ENCODE measurements around the gene COL5A3. TPM values are rescaled to one million over a fixed set of nuclear protein-coding genes. Genes with fewer than 3 reads are reported as not detected.
A peak's percentile ranks its signal among the peaks of the same experiment; 100 is the strongest.

Gene COL5A3
- total RNA-seq, 2 donors from 2014 or later: 0.12 to 0.87 TPM

DNA sequence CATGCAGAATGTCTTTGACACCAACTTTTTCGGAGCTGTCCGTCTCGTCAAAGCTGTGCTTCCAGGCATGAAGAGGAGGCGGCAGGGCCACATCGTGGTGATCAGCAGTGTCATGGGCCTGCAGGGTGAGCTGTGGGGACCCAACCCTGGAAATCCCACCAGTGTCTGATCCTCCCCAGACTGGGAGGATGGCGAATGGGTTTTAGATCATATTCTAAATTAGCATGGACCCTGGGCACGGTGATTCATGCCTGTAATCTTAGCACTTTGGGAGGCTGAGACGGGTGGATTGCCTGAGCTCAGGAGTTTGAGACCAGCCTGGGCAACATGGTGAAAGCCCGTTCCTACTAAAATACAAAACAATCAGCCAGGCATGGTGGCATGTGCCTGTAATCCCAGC lies 8.5 kb upstream of the COL5A3 start:
- ATAC-seq: no peak
- Mint-ChIP-seq H3K9me3 (no peaks in the 10 kb centered on the region), H3K36me3 (no peaks in the 10 kb centered on the region), H3K27ac (no peak overlapping the region)
- DNase-seq (ENCODE audit: low spot score in 2 of 2): no peak

DNA sequence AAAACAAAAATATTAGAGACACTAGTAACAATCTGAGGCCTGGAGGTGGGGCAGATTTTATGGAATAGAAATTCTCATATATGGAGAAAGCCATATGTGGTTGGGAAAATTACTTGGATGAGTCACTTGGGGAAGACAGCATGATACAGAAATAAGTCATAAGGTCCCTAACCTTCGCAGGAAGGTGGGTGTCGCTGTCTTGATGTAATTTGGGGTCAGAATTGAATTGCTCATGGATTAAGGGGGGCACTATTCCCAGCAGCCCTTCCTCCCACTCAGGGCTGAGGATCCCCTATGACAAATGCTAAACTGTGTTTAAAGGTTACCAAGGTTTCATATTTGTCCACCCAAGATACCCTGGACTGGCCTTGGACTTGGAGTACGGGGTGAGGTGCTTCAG lies 8.0 kb upstream of the COL5A3 start:
- ATAC-seq (no peak), DNase-seq (ENCODE audit: low spot score in 2 of 2) (no peak)
- no peak overlapping the region for H3K27ac Mint-ChIP-seq

DNA sequence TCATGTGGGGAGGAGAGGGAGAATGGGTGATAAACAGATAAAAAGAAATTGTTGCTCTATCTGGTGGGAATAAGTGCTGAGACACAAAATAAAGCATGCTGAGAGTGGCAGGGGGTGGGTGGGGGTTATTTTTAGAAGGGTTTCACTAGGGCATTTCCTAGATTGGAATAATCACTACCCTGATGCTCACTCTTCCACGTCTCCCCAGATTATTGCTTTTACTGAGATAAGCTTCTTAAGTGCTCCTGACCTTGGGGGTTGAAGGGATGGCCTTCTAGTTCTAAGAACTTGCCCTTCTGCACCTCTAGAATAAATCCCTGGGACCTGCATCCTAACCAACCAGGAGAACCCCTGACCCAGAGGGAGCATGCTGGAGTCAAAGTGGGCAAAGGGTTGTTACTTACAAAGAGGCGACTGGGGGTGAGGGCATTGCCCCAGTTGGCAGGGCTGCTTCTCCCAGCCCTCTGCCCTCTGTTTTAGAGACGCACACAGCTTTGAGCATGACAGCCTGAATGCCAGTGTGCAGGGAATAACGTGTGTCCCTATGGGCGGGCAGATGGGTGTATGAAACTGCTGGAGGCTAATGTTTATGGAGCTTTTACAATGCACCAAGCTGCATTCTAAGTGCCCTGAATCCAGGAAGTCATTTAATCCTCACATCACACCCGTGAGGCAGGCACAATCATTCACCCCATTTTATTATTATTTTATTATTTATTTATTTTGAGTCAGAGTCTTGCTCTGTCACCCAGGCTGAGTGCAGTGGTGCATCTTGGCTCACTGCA lies 3.7 kb upstream of the COL5A3 start:
- DNase-seq (ENCODE audit: low spot score in 2 of 2) (no peak), ATAC-seq (no peak)
- H3K9me3 Mint-ChIP-seq: no peaks in the 10 kb centered on the region
- no peak overlapping the region for H3K27ac Mint-ChIP-seq
- H3K36me3 Mint-ChIP-seq: peaks cover 5 to 6% of the 10 kb centered on the region in 2 donors

More for the DNA sequence above, 8.0 kb upstream of the COL5A3 start:
- no peaks in the 10 kb centered on the region for H3K36me3 Mint-ChIP-seq
- H3K9me3 Mint-ChIP-seq: no peaks in the 10 kb centered on the region

DNA sequence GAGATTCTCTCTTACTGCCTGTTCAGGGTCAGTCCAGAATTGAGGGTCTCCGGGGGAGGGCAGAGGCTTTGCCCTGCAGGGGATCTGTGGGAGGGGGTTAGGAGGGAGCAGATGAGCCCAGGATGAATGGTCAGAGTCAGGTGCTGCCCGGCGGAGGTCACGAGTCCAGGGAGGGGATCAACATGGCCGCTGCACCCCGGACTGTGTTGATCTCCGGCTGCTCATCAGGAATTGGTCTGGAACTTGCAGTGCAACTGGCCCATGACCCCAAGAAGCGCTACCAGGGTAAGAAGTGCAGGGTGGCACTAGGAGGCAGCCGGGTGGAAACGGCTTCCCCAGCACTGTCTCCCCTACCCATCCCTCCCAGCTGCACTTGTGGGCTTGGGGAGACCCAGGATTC lies 3.0 kb upstream of the COL5A3 start, which contains the start of gene RDH8:
RDH8 (plus strand) TSS at position 168 of the 400 bp plus-strand sequence; CDS start at position 183, 15 bp downstream.
- no peaks in the 10 kb centered on the region for H3K9me3 Mint-ChIP-seq
- ATAC-seq (no peak), DNase-seq (ENCODE audit: low spot score in 2 of 2) (no peak)
- H3K27ac Mint-ChIP-seq: no peak within 1 kb of the TSS
- peaks cover 5 to 12% of the 10 kb centered on the region in 2 donors for H3K36me3 Mint-ChIP-seq

DNA sequence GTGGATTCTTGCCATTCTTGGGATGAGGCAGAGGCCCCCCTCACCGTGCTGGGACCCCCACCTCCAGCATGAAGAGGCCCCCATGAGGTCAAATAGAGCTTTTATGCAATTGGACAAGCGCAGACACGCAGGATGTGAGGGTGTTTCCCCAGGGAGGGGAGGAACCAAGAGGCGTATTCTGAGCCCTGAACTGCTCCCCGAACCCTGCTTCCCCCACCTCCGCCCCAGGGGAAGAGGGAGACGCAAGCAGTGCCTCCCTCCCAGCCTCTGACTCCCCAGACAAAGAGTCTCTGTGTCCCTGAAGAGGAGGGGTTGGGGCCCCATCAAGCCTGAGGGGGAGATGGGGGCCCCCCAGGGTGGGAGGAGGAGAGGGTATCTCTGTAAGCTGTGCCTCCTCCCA lies 1.7 kb upstream of the COL5A3 start:
- H3K9me3 Mint-ChIP-seq: no peaks in the 10 kb centered on the region

DNA sequence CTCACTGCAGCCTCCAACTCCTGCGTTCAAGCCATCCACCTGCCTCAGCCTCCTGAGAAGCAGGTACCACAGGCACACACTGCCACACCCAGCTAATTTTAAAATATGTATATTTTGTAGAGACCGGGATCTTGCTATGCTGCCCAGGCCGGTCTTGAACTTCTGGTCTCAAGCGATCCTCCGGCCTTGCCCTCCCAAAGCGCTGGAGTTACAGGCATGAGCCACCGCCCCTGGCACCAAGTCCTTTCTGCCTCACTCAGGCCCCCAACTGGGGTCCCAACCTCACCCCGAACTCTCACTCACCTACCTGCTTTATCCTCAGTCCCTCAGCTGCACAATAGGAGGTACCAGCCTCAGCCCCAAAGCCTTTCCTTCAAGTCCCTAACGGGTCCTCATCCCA lies 635 bp upstream of the COL5A3 start:
- no peaks in the 10 kb centered on the region for H3K9me3 Mint-ChIP-seq
- no peak for DNase-seq (ENCODE audit: low spot score in 2 of 2)
- no peak overlapping the region for H3K27ac Mint-ChIP-seq
- ATAC-seq: no peak
- peaks cover 5 to 12% of the 10 kb centered on the region in 2 donors for H3K36me3 Mint-ChIP-seq

More for the DNA sequence above, 1.7 kb upstream of the COL5A3 start:
- Mint-ChIP-seq H3K36me3 (peaks cover 5 to 12% of the 10 kb centered on the region in 2 donors), H3K27ac (no peak overlapping the region)
- ATAC-seq: no peak
- no peak for DNase-seq (ENCODE audit: low spot score in 2 of 2)

DNA sequence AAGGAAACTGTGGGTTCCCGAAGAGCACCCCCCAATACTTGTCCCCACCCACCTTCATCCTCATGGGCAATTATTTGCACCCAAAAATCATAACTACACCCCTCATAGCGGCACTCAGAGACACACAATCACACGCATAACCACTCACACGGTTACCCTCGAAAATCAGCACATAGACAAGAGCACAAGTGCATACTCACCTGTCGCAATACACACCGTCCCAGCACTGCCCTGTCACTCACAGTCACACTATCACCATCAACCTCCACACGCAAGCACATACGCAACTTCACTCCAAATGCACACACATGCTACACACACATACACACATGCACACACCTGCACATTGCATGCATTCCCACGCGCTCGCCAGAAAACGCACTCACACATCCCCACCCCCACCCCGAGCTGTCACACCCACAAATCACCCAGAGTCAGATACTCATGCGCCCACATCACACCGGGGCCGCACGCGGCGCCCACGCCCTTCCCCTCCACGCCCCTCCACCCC lies 535 bp downstream of the COL5A3 start:
- no peak for ATAC-seq

DNA sequence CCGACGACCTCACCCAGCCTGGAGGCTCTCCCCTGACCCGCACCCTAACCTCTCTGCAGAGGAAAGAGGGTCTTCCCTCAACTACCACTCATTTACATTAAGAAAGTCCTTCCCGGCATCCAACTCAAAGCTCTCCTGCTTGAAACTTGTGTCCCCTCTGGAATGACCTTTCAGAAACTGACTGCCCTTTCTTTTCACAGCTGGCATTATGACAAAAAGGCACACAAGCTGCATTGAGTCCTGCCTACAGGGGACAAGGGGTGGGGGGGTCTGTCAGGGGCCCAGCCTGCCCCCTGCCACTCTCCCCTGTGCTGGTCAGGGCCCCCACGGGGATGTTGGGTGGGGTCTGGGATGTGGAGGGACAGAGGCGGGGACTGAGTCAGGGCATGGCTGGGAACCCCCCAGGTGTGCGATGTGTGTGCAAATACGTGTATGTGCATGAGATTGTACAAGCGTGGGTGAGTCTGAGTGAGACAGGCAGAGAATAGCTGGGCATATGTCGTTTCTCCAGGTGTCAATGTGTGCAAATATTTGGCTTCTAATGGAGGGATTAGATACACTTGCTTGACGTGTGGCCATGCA lies 2.0 kb downstream of the COL5A3 start:
- Mint-ChIP-seq H3K36me3 (peaks cover 5 to 12% of the 10 kb centered on the region in 2 donors), H3K9me3 (no peaks in the 10 kb centered on the region), H3K27ac (no peak overlapping the region)
- DNase-seq (ENCODE audit: low spot score in 2 of 2): no peak
- ATAC-seq: no peak

More for the DNA sequence above, 535 bp downstream of the COL5A3 start:
- no peak overlapping the region for H3K27ac Mint-ChIP-seq
- no peaks in the 10 kb centered on the region for H3K9me3 Mint-ChIP-seq
- peaks cover 5 to 12% of the 10 kb centered on the region in 2 donors for H3K36me3 Mint-ChIP-seq
- DNase-seq (ENCODE audit: low spot score in 2 of 2): no peak

DNA sequence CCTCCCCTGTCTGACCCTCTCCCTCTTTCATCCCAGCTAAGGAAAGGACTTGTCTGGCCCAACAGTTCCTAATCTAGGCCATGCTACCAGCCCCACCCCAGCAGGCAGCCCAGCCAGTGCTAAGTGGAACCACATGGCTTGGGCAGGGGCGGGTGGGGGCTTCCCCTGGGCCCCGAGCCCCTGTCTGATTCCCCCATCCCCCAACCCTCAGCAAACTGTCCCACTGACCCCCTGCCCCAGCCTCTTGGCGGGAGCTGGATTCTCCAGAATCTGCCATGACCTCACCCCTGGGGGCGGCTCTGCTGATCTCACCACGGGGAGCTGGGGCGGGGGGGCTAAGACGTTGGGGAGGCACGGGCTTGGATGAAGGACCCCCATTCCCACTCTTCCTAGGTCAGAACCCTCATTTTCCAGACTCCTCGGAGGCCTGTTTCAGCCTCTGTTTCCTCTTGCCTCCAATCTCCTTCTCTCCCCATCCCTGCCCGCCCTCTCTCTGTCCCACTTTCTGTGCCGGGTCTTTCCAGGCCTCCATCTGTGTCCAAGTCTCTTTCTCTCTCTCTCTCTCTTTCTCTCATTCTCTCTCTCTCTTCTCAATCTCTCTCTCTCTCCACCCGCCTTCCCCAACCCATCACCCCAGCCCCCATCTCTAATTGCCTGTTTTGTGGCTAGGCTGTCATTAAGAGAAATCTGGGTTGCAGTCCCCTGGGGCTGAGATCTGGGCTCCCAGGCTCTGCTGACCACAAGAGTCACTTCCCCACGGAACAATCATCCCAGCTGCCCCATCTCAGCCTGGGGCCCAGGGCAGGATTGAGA lies 2.7 kb downstream of the COL5A3 start:
- H3K27ac Mint-ChIP-seq: peak overlapping the region in 1 of 2 donors; percentile 82
- DNase-seq (ENCODE audit: low spot score in 2 of 2) (no peak), ATAC-seq (no peak)
- H3K36me3 Mint-ChIP-seq: peaks cover 5 to 12% of the 10 kb centered on the region in 2 donors
- no peaks in the 10 kb centered on the region for H3K9me3 Mint-ChIP-seq

DNA sequence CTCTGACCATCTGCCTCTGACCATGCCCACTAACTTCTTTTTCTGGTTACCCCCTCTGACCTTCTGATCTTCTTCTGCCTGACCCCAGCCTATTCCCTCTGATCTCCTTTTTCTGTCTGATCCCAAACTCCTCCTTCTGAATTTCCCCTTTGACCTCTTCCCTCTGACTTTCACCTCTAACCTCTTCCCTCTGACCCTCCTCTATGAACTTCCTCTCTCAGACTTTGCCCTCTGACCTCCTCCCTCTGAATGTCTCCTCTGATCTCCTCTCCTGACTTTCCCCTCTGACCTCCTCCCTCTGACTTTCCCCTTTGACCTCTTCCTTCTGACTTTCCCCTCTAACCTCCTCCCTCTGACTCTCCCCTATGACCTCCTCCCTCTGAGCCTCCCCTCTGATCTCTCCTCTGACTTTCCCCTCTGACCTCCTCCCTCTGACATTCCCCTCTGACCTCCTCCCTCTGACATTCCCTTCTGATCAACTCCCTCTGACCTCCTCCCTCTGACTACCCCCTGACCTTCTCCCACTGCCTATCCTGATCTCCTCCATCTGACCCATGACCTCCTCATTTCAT lies 3.5 kb downstream of the COL5A3 start:
- Mint-ChIP-seq H3K9me3 (no peaks in the 10 kb centered on the region), H3K36me3 (peaks cover 5 to 12% of the 10 kb centered on the region in 2 donors), H3K27ac (peak overlapping the region in 1 of 2 donors; percentile 82)
- DNase-seq (ENCODE audit: low spot score in 2 of 2) (no peak), ATAC-seq (no peak)

DNA sequence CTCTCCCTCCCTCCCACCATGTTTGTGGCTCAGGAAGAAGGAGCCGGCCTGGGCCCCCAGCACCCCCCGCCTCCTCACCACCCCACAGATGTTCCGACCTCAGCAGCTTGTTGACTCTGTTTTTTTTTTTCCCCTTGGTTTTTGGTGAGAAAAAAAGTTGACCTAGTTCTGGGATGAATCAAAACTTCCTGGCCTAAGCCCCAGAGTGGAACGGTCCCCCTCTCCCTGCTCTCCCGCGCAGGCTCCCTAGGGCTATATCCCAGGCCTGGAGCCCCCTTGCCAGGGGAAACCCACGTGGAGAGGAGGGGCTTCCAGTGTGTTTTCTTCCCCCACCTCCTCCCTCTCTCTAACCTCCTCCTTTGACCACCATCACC lies 4.0 kb downstream of the COL5A3 start:
- Mint-ChIP-seq H3K36me3 (peaks cover 5 to 12% of the 10 kb centered on the region in 2 donors), H3K9me3 (no peaks in the 10 kb centered on the region), H3K27ac (peak overlapping the region in 1 of 2 donors; percentile 82)
- ATAC-seq (peak; percentile 30 to 49), DNase-seq (ENCODE audit: low spot score in 2 of 2) (no peak)

DNA sequence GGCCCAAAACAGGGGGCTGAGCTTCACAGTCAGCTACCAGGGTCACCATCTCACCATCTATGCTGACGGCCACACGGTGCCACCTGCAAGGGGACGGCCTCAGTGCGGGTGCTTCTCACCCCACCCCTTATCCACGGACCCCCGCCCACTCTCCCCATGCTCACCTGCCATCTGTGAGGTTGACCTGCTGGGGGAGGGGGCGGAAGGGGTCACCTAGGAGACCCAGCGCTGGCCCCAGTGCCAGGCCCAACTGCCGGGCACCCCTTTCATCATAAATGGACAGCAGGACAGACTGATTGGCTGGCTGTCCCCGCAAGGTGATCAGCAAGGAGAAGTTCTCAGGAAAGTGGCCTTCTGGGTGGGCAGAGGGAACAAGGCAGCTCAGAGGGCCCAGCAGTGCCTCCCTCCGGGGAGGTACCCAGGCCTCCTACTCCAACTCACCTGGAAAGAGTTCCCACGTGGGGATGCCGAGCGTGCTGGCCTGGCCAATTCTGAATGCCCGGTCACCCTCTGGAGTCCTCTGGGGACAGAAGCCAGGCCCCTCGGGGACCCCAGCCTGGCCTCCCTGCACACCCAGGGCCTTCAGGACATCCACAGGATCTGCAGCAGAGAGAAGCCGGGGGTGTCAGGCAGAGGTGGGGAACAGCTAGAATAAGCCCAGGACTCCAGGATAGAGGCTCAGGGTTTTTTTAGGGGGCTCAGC lies 4.5 kb downstream of the COL5A3 start:
- DNase-seq (ENCODE audit: low spot score in 2 of 2) (no peak), ATAC-seq (no peak)
- Mint-ChIP-seq H3K9me3 (no peaks in the 10 kb centered on the region), H3K36me3 (peaks cover 5 to 12% of the 10 kb centered on the region in 2 donors), H3K27ac (peak overlapping the region in 1 of 2 donors; percentile 82)

DNA sequence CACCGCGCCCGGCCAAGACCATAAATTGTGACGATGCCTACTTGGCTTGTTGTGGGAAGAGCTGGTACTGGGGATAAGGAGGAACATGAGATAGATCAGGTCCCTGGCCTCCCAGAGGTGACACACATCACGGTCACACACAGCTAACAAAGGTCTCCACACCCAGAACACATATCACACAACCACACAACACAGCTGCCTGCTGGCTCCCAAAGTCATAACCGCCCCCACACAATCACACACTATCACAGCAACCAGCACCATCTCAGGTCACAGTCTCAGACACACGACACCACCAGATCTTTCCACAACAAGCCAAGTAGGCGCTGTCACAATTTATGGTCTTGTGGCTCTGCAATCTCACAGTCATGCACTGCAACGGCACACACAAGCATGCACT lies 5.7 kb downstream of the COL5A3 start:
- Mint-ChIP-seq H3K27ac (no peak overlapping the region), H3K36me3 (peaks cover 2 to 8% of the 10 kb centered on the region in 2 donors), H3K9me3 (no peaks in the 10 kb centered on the region)
- DNase-seq (ENCODE audit: low spot score in 2 of 2) (no peak), ATAC-seq (peak in 1 of 2 donors; percentile 42)

DNA sequence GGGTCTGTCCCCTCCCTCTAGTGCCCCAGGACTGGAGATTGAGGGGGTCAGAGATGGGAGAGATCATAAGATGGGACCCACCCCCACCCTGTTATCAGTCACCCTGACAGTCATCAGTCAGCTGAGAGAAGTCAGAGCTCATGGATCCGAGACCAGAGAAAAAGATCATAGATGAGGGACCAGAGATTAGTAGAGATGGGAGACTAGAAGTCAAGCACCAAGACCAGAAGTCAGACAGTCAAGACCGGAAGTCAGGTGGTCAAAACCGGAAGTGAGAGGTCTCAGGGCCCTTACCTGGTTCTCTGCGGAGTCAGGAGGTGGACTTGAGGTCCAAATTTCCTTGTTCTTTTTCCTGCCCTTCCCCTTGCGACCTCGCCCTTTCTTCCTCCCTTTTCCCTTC lies 7.0 kb downstream of the COL5A3 start:
- no peaks in the 10 kb centered on the region for H3K9me3 Mint-ChIP-seq
- H3K27ac Mint-ChIP-seq: no peak overlapping the region
- DNase-seq (ENCODE audit: low spot score in 2 of 2) (no peak), ATAC-seq (no peak)
- no peaks in the 10 kb centered on the region for H3K36me3 Mint-ChIP-seq

DNA sequence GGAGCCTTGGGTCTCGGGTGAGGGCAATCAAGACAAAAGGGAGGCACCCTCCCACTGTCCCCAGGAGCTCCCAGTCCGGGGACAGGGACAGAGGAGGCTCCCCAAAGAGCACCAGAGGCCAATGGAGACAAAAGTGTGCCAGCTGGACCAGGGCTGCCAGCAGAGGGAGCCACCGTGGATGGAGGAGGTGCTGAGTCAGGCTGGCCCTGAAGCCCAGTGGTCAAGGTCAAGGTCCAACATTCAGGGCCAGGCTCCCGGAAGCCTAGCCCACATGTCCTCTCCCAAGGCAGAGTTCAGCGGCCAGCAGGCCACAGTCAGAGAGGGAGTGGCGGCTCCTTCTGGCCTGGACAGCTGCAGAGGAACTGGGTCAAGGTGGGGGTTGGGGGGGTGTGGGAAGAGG lies 8.4 kb downstream of the COL5A3 start:
- DNase-seq (ENCODE audit: low spot score in 2 of 2) (peak in 1 of 2 donors; percentile 19), ATAC-seq (no peak)
- H3K36me3 Mint-ChIP-seq: no peaks in the 10 kb centered on the region

More for the DNA sequence above, 8.4 kb downstream of the COL5A3 start:
- H3K9me3 Mint-ChIP-seq: no peaks in the 10 kb centered on the region
- no peak overlapping the region for H3K27ac Mint-ChIP-seq

All from activated naive CD4-positive, alpha-beta T cell treated with anti-CD3 and anti-CD28 coated beads, Interleukin-2, amount 50 U/mL, for 72 hours (primary cell).